ENCODE measurements around the gene SDK2. TPM values are rescaled to one million over a fixed set of nuclear protein-coding genes. Genes with fewer than 3 reads are reported as not detected.

The SDK2 gene
- total and polyA plus RNA-seq, 2 of the 8 experiments (the other 6 are each of a cell fraction or from before 2014, with no cell fraction given): 3.9 to 4.1 TPM

DNA sequence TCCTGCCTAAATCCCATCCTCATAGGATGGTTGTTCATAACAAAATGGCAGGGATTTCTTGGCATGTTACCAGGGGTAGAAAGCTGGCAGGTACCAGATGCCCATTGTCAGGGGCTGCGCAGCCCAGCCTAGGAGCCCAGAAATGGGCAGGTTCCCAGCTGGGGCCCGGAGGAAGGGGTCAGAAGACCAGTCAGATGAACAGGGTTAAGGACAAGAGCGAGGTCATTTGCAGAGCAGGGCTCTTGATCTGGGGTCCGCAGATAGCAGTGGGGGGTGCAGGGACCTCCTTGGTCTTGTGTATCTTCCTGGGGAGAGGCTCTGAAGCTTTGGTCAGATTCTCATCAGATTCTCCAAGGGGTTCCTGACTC, 280.1 kb downstream of the SDK2 start:
- Histone ChIP-seq H2BK12ac (ENCODE audit: low read depth, low read length) (no peak overlapping the region), H4K8ac (ENCODE audit: extremely low read depth, insufficient read depth, low read length) (no peak overlapping the region), H3K23ac (ENCODE audit: insufficient read length) (no peak overlapping the region), H3K9ac (replicated peaks in 1 of 4; ENCODE audit: extremely low read depth in 1 of 4, low read depth in 3 of 4, low read length in 3 of 4) (no peak overlapping the region; a peak in 1 of 7 replicates), H3K56ac (replicated peaks; ENCODE audit: insufficient read length, low read depth, low read length) (no peak overlapping the region), H2BK120ac (replicated peaks; ENCODE audit: low read depth, low read length) (no peak overlapping the region), H2AK5ac (ENCODE audit: low read depth, low read length) (no peak overlapping the region; the same call in 1 of the 2 replicates), H3K18ac (ENCODE audit: extremely low read depth, low read length) (no peak overlapping the region), H4K20me1 (replicated peaks in 1 of 2; ENCODE audit: control insufficient read depth in 1 of 2, insufficient read depth in 2 of 2, low read length in 2 of 2) (no peaks in the 10 kb centered on the region), H3K9me3 (ENCODE audit: insufficient read depth in 2 of 2, low read depth in 1 of 2, low read length in 1 of 2) (no peaks in the 10 kb centered on the region), H3K14ac (ENCODE audit: insufficient read length) (no peak overlapping the region), H3K4me2 (ENCODE audit: insufficient read depth in 1 of 2, low read depth in 2 of 2, low read length in 2 of 2) (no peak overlapping the region; a peak in 1 of 4 replicates), H3K4me3 (ENCODE audit: extremely low read depth in 1 of 4, insufficient read depth in 2 of 4, low read depth in 3 of 4, low read length in 4 of 4) (no peak overlapping the region), H3K36me3 (ENCODE audit: control insufficient read depth in 2 of 4, insufficient read depth in 4 of 4, low read length in 3 of 4) (no peaks in the 10 kb centered on the region), H3K79me2 (ENCODE audit: control insufficient read depth in 1 of 2, insufficient read depth in 2 of 2, low read length in 2 of 2) (no peaks in the 10 kb centered on the region), H3K27ac (ENCODE audit: low read depth, low read length) (no peak overlapping the region), H3K4me1 (replicated peaks in 1 of 4; ENCODE audit: control insufficient read depth in 3 of 4, insufficient read depth in 4 of 4, low read length in 3 of 4) (peaks cover 4 to 47% (median 31%) of the 10 kb centered on the region in 4 experiments), H2BK15ac (ENCODE audit: low read length) (peak overlapping the region; percentile 49; the same call in 1 of the 2 replicates), H3K4ac (replicated peaks; ENCODE audit: insufficient read length, low read depth, low read length) (no peak overlapping the region), H2BK5ac (ENCODE audit: low read depth, low read length) (no peak overlapping the region), H2AFZ (ENCODE audit: low read length) (no peak overlapping the region), H3K79me1 (ENCODE audit: low read depth, low read length) (no peaks in the 10 kb centered on the region), H4K91ac (replicated peaks; ENCODE audit: insufficient read length, low read length) (no peak overlapping the region), H2BK20ac (ENCODE audit: low read length) (no peak overlapping the region; the same call in 1 of the 2 replicates), H3K27me3 (replicated peaks in 1 of 4; ENCODE audit: control insufficient read depth in 3 of 4, extremely low read depth in 1 of 4, insufficient read depth in 3 of 4, low read length in 3 of 4) (no peaks in the 10 kb centered on the region), H4K5ac (ENCODE audit: insufficient read length, low read depth, low read length) (no peak overlapping the region), H3K23me2 (ENCODE audit: low read depth, low read length) (peaks cover 2% of the 10 kb centered on the region; the same call in 1 of the 2 replicates)
- WGBS, 2 experiments (ENCODE audit: extremely low coverage in 1 of 2, insufficient coverage in 1 of 2, insufficient read length in 1 of 2, insufficient replicate concordance in 2 of 2, low coverage in 1 of 2, low lambda C conversion rate in 2 of 2, missing lambda C conversion rate in 1 of 2): 91% methylated on average over 4 of the region's 4 CpGs; no CpG with 5 or more reads in 1 of the 2 experiments
- FAIRE-seq (no peak), DNase-seq (ENCODE audit: low read depth in 1 of 2, low spot score in 2 of 2) (no peak)
- CTCF ChIA-PET (ENCODE audit: partially characterized antibody): interaction anchor here (0.6 to 16.5 kb wide), 9 partner anchors 18 to 109 kb away, joined by 3 to 439 read pairs (median 5); partner anchors contain the start of genes CDC42EP4 and CPSF4L
- POLR2A ChIA-PET (ENCODE audit: partially characterized antibody): interaction anchor here (1.0 to 1.2 kb wide), 2 partner anchors 80 to 111 kb away, joined by 3 read pairs; no protein-coding TSS in a partner anchor
- TF ChIP-seq EGR1 (IDR thresholded peaks at IDR 0.05; ENCODE audit: borderline replicate concordance, low read depth, low read length) (no peak), KDM4A (IDR thresholded peaks at IDR 0.05; ENCODE audit: low read depth, low read length, severe bottlenecking) (no peak), EZH2 (IDR thresholded peaks at IDR 0.05; ENCODE audit: low read depth, low read length, severe bottlenecking) (no peak), RFX5 (IDR thresholded peaks at IDR 0.05; ENCODE audit: borderline replicate concordance, low read depth, low read length) (no peak), MAFK (IDR thresholded peaks at IDR 0.05; ENCODE audit: low read depth, low read length) (no peak), NRF1 (IDR thresholded peaks at IDR 0.05; ENCODE audit: low read depth, low read length) (no peak), TCF12 (IDR thresholded peaks at IDR 0.05; ENCODE audit: low read depth, low read length) (no peak), BACH1 (IDR thresholded peaks at IDR 0.05; ENCODE audit: low read length) (no peak), RAD21 (IDR thresholded peaks at IDR 0.05 in 1 of 2, conservative IDR thresholded peaks at IDR 0.05 in 1 of 2; ENCODE audit: low read depth in 2 of 2, low read length in 2 of 2) (no peak), TAF7 (optimal IDR thresholded peaks at IDR 0.05; ENCODE audit: borderline replicate concordance, low read depth, low read length) (no peak)
- TF ChIP-seq, protein P1, sequence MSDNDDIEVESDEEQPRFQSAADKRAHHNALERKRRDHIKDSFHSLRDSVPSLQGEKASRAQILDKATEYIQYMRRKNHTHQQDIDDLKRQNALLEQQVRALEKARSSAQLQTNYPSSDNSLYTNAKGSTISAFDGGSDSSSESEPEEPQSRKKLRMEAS (IDR thresholded peaks at IDR 0.05): no peak
